Stimulated activated CD8-positive, alpha-beta memory T cell treated with anti-CD3 and anti-CD28 coated beads, Interleukin-12 subunit alpha, Interleukin-12 subunit beta, amount 100 ng/mL, for 1 hour (primary cell): ENCODE results near the gene NUDT16.
"Not testable (repeated sequence)": the region's sequence is repeated elsewhere in the genome, so short reads cannot be mapped to it uniquely, and the experiment has no call there.

ENCODE experiments used
- DNase-seq: peaks from one replicate; pipeline ENCODE4 v3.0.0-alpha.2; 2020; ENCODE audit warnings: low read depth

NUDT16 gene

GRCh38 chr3:131381445-131382291 lies at the start of gene NUDT16:
Gene NUDT16 (plus strand): TSS chr3:131381774. CDS start chr3:131381805, 31 bp downstream.
- DNase-seq = peak; percentile 89

DNA sequence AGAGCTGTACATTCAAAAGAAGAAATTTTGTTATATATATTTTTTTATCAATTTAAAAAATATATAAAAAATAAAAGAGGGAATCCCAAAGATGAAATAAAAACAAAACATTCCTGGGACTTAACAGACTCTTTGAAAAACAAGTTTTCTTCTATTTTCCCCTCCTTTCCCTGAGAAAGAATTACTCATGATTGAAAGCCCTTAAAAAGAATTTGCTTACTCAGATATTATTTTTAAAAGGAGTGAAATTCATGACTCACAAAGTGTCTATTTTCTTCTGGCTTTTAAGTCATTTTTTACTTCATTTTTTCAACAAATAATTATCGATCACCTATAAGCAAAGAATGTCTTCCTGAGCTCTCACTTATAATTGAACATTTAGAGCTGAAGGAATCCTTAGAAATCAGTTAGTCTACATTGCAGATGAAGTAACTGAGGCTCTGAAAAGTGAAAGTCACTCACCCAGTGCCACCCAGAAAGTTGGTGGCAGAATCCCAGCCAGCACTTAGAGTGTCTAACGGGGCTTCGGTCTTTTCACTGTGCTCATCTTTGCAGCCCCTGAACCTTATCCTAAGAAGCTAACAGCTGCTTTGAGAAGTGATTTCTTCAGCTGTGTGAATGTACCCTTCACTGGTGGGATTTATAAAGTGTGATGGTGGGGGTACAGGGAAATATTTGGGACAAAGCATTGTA lies 42.5 kb upstream of the NUDT16 start:
- DNase-seq = no peak

GRCh38 chr3:131341761-131342160 lies 39.8 kb upstream of the NUDT16 start:
- DNase-seq = no peak

- DNase-seq = no peak
These were observed 32.7 kb upstream of the NUDT16 start for GRCh38 chr3:131348911-131349310.

DNA sequence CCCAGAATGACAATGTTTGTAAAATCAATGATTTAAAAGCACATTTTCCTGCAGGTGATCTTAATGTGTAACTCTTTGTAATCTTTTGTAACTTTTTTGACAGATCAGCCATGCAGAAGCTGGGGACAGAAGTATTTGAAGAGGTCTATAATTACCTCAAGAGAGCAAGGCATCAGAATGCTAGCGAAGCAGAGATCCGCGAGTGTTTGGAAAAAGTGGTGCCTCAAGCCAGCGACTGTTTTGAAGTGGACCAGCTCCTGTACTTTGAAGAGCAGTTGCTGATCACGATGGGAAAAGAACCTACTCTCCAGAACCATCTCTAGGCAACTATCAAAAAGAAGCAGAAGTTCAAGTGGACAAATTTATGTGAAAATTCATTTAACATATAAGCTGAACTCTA lies 32.1 kb upstream of the NUDT16 start:
- DNase-seq = no peak

DNA sequence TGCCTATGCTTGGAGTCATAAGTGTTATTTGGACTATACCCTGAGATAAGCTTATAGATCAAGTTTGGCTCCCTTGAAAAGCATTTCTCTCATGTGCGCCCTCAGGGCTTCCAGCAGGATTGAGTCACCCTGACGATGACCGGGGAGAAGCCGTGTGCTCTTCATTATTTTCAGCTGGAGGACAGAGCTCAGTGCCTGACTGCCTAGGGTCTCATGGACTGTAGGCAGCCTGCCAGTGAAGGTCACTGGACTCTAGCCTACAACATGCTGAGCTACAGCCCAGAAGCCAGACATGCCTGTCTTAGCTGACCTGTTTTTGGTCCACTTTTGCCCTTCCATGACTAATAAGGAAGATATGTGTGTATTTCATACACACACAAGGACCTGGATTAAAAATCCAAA lies 31.6 kb upstream of the NUDT16 start:
- DNase-seq = no peak

GRCh38 chr3:131350506-131350905 lies 31.1 kb upstream of the NUDT16 start:
- no peak for DNase-seq

GRCh38 chr3:131353016-131353877 lies 28.3 kb upstream of the NUDT16 start:
- DNase-seq = no peak

- DNase-seq = no peak
These were observed 27.6 kb upstream of the NUDT16 start for GRCh38 chr3:131353986-131354385.

DNA sequence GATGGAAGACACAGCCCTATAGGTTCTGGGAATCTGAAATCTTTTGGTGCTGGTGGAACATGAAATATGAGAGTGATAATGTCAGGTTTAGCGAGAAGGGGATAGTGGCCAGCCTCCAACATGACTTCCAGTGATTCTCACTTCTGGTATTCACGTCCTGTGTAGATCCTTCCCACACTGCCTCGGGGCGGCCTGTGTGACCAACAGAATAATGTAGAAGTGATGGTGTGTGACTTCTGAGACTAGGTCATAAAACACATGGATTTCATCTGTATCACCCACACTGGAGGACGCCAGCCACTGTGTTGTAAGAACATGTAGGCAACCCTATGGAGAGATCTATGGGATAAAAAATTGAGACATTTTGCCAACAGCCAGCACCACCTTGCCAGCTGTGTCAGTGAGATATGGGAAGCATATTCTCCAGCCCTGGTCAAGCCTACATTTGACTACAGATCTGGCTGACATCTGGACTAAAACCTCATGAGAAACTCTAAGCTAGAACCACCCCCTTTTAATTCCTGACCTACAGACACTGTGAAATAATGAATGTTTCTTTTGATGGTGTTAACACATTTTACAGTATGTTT lies 25.5 kb upstream of the NUDT16 start:
- no peak for DNase-seq

DNA sequence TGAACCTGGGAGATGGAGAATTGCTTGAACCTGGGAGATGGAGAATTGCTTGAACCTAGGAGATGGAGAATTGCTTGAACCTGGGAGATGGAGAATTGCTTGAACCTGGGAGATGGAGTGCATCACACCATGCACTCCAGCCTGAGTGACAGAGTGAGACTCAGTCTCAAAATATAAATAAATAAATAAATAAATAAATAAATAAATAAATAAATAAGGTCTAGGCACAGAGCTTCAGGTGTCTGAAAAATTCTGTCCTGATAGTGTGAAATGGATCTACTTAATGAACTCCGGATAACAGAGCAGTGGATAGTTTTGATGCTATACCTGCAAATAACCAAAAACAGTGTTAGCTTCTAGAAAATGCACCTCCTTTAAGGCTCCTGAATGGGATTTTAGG lies 24.3 kb upstream of the NUDT16 start:
- no peak for DNase-seq

- no peak for DNase-seq
These were observed 21.3 kb upstream of the NUDT16 start for GRCh38 chr3:131360191-131360755.

DNA sequence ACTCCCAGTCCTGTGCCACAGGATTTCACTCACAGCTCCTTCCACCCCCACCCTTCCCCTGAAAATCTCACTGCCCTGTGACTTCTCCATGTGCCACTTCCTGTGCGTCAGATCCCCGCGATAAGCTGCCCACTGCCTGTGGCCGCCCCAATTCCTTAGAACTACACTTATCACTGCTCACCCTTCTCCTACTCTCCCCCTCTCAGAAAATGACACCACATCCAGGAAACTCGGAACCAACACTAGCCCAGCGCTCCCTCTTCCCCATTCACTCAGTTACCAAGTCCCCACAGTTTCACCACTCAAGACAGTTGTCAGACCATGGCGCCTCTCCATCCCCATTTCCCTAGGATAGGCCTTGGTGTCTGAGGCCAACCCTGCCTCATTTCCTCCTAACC lies 20.5 kb upstream of the NUDT16 start:
- not testable (repeated sequence) for DNase-seq

DNA sequence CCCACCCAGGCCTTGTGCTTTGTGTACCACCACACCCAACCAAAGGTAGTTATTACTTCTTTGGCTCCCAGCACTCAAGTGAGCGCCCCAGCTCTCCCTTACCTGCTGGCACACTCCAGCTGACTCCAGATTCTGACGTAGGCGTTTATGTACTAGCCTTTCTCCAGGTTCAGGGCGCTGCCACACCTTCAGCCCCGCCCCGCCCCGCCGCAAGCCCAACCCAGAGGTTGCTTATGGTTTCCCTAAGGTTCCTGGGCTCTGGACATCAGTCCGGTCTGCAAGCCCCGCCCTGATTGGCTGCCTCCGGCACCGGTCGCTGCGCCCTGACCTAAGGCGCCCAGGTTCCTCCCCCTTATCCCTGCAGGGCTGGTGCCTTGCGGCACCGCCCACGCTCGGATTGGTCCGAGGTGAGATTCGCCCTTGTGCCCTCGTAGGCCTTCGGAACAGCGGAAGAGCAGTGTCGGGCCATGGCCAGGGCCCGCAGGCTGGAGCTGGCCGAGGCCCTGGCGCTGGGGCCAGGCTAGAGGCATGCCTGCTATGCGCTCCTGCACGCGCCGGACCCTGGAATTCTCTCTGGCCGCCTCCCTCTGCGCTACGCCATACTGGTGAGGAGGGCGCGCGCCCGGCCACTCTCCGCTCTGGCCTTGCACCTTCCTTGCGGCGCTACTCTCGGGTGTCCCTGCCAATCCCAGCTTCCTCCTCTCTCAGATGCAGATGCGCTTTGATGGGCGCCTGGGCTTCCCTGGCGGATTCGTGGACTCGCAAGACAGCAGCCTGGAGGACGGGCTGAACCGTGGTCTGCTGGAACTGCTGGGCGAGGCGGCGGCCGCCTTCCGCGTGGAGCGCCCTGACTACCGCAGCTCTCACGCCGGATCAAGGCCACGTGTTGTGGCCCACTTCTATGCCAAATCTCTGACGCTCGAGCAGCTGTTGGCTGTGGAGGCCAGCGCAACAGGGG lies 19.8 kb upstream of the NUDT16 start:
- no peak for DNase-seq

- DNase-seq = no peak
These were observed 18.3 kb upstream of the NUDT16 start for GRCh38 chr3:131363275-131363674.

DNA sequence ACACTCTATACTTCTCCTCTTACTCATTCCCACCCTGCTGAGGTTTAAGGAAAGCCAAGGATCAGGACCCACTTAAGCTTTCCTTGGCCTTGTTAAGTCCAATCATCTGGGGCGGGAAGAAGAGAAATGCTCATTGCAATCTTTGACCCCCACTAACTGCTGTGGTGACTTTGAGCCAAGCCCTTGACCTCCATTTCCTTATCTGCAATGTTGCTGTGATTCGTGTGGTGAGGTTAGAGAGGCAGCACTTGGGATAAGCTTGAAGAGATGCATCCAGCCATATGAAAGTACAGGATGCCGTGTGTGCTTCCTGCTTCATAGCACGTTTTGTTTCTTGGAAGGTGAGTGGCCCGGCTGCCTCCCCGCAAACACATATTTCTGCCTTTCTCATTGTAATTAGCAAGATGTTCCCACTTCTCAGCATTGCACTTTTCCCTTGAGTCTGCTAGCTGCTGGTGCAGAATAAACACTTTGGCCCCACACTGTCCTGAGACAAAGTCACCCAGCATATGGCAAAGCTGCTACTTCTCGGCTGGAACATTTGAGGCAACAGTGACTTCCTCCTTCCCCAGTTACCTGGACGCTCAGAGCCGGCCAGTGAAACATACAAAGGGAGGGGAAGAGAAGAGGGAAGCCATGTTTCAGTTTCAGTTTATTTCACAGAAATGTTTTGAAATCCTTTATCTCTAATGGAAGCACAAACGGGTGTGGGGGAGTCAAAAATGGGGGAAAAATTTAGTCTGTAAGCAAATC lies 10.5 kb upstream of the NUDT16 start:
- no peak for DNase-seq

GRCh38 chr3:131371688-131372066 lies 9.9 kb upstream of the NUDT16 start:
- no peak for DNase-seq

DNA sequence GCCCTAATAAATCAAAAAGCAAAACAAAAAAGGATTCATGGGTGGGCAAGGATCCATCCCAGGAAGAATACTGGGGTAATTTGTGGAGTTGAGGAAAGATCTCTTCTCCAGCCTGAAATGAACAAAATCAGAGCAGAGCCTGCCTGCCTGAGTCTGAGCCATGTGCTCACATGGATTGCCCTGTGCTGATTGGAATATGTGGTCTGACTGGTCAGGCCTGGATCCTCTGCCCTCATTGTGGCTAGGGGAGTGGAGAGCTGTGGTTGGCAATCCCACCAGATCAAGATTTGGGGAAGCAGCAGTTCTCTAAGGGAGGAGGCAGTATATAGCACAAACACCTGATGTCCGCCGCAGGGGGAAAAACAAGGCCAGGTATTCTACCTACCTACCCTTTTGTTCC lies 6.8 kb upstream of the NUDT16 start:
- DNase-seq = no peak

- DNase-seq = not testable (repeated sequence)
These were observed 641 bp upstream of the NUDT16 start for GRCh38 chr3:131380821-131381444.
